GM18499 (cell line): ENCODE measurements around the gene GPC6.
"Not testable (repeated sequence)": the region's sequence is repeated elsewhere in the genome, so short reads cannot be mapped to it uniquely, and the experiment has no call there.

ENCODE experiments used
- ATAC-seq: cut with Tn5 transposase; IDR thresholded peaks from one replicate; pipeline ENCODE4 v1.9.1; 2021; ENCODE audit warnings: moderate number of reproducible peaks; ENCODE audit not compliant: insufficient read depth, unreplicated experiment

GPC6 gene

GRCh38 chr13:94342436-94343242 lies 1116.0 kb downstream of the GPC6 start:
- no peak for ATAC-seq

GRCh38 chr13:94343243-94343585 lies 1116.6 kb downstream of the GPC6 start:
- no peak for ATAC-seq

- not testable (repeated sequence) for ATAC-seq
Observed at GRCh38 chr13:94343687-94344086, 1117.1 kb downstream of the GPC6 start.

GRCh38 chr13:94344126-94344818 lies 1117.7 kb downstream of the GPC6 start:
- ATAC-seq = no peak

- ATAC-seq = no peak
Observed at GRCh38 chr13:94345374-94346195, 1119.0 kb downstream of the GPC6 start.

- no peak for ATAC-seq
Observed at GRCh38 chr13:94346261-94347019, 1119.8 kb downstream of the GPC6 start.

- no peak for ATAC-seq
Observed at GRCh38 chr13:94351292-94351990, 1124.8 kb downstream of the GPC6 start.

GRCh38 chr13:94352057-94352456 lies 1125.5 kb downstream of the GPC6 start:
- ATAC-seq = no peak

- ATAC-seq = no peak
Observed at GRCh38 chr13:94353167-94353710, 1126.6 kb downstream of the GPC6 start.

GRCh38 chr13:94359875-94360274 lies 1133.3 kb downstream of the GPC6 start:
- ATAC-seq = no peak

GRCh38 chr13:94362411-94362909 lies 1135.9 kb downstream of the GPC6 start:
- peak; percentile 98 for ATAC-seq

- ATAC-seq = no peak
Observed at GRCh38 chr13:94366677-94367076, 1140.1 kb downstream of the GPC6 start.

- ATAC-seq = no peak
Observed at GRCh38 chr13:94369972-94370436, 1143.4 kb downstream of the GPC6 start.

- ATAC-seq = no peak
Observed at GRCh38 chr13:94371855-94372254, 1145.2 kb downstream of the GPC6 start.

GRCh38 chr13:94382517-94382916 lies 1155.9 kb downstream of the GPC6 start:
- ATAC-seq = no peak

- no peak for ATAC-seq
Observed at GRCh38 chr13:94382960-94383359, 1156.4 kb downstream of the GPC6 start.

GRCh38 chr13:94384231-94384905 lies 1157.8 kb downstream of the GPC6 start:
- no peak for ATAC-seq

- ATAC-seq = no peak
Observed at GRCh38 chr13:94387047-94387446, 1160.4 kb downstream of the GPC6 start.
